H1 (cell line): ENCODE measurements around the gene EIF2S2. TPM values are rescaled to one million over a fixed set of nuclear protein-coding genes. Genes with fewer than 3 reads are reported as not detected.

Source experiments
- CTCF ChIA-PET: fragments of 300-600 bp; sonication (Branson Sonifier 250); formaldehyde crosslinking; loops from one replicate; lab custom pipeline; 2021; ENCODE audit not compliant: partially characterized antibody; lab: Charles Lee
- POLR2A ChIA-PET: fragments of 300-600 bp; sonication (Branson Sonifier 250); formaldehyde crosslinking; loops from one replicate; lab custom pipeline; 2021; ENCODE audit warnings: inconsistent platforms; ENCODE audit not compliant: partially characterized antibody; lab: Charles Lee
- DNase-seq, 2 experiments: peaks; one replicate each; pipeline versions ENCODE4 v3.0.0 to v3.0.0-alpha.2; 2010 to 2022; ENCODE audit warnings: low spot score in 2 of 2, low read depth in 1 of 2, mixed read lengths in 1 of 2
- FAIRE-seq: peaks from 2 replicates; lab custom pipeline; 2011; peaks lifted over from hg19 to GRCh38; lab: Jason Lieb, UNC
- H2AFZ ChIP-seq: 2 replicates; pipeline ENCODE4 v1.8.1; 2012; ENCODE audit warnings: low read length, inconsistent platforms
- H2AK5ac ChIP-seq: 2 replicates; pipeline ENCODE4 v1.6.1; 2013; ENCODE audit warnings: low read depth, low read length
- H2BK120ac ChIP-seq: replicated peaks from 2 replicates; pipeline ENCODE3; 2013; ENCODE audit warnings: low read depth, low read length, inconsistent platforms
- H2BK12ac ChIP-seq: 2 replicates; pipeline ENCODE4 v1.6.1; 2013; ENCODE audit warnings: low read depth, low read length
- H2BK15ac ChIP-seq: 2 replicates; pipeline ENCODE4 v1.6.1; 2013; ENCODE audit warnings: low read length
- H2BK20ac ChIP-seq: 2 replicates; pipeline ENCODE4 v1.6.1; 2013; ENCODE audit warnings: low read length
- H2BK5ac ChIP-seq: 2 replicates; pipeline ENCODE4 v1.6.1; 2013; ENCODE audit warnings: low read depth, low read length
- H3K14ac ChIP-seq: 2 replicates; pipeline ENCODE4 v1.6.1; 2013; ENCODE audit warnings: inconsistent platforms; ENCODE audit not compliant: insufficient read length
- H3K18ac ChIP-seq: 2 replicates; pipeline ENCODE4 v1.6.1; 2013; ENCODE audit warnings: low read length; ENCODE audit errors: extremely low read depth
- H3K23ac ChIP-seq: 2 replicates; pipeline ENCODE4 v1.6.1; 2013; ENCODE audit warnings: inconsistent platforms; ENCODE audit not compliant: insufficient read length
- H3K23me2 ChIP-seq: 2 replicates; pipeline ENCODE4 v1.6.1; 2013; ENCODE audit warnings: low read depth, low read length
- H3K27ac ChIP-seq: 2 replicates; pipeline ENCODE4 v1.6.1; 2011; ENCODE audit warnings: low read depth, low read length, inconsistent platforms
- H3K27me3 ChIP-seq, 4 experiments: replicated peaks in 1 of 4; 1 replicate in 1 of 4; 2 replicates in 3 of 4; pipeline versions ENCODE4 v1.6.1 to v1.8.1; 2011 to 2013; ENCODE audit warnings: low read length in 3 of 4, mild to moderate bottlenecking in 3 of 4, inconsistent platforms in 2 of 4, mixed read lengths in 2 of 4, moderate library complexity in 1 of 4; ENCODE audit not compliant: control insufficient read depth in 3 of 4, insufficient read depth in 3 of 4; ENCODE audit errors: extremely low read depth in 1 of 4
- H3K36me3 ChIP-seq, 4 experiments: 2 replicates each; pipeline versions ENCODE4 v1.6.1 to v1.8.1; 2011 to 2013; ENCODE audit warnings: mild to moderate bottlenecking in 4 of 4, low read length in 3 of 4, moderate library complexity in 2 of 4, control low read depth in 1 of 4, inconsistent platforms in 1 of 4; ENCODE audit not compliant: insufficient read depth in 4 of 4, control insufficient read depth in 2 of 4
- H3K4ac ChIP-seq: replicated peaks from 2 replicates; pipeline ENCODE3; 2013; ENCODE audit warnings: low read length, low read depth, mixed read lengths, inconsistent platforms; ENCODE audit not compliant: insufficient read length
- H3K4me1 ChIP-seq, 4 experiments: replicated peaks in 1 of 4; 1 replicate in 1 of 4; 2 replicates in 3 of 4; pipeline versions ENCODE4 v1.6.1 to v1.8.1; 2011 to 2013; ENCODE audit warnings: low read length in 3 of 4, inconsistent platforms in 2 of 4, mixed read lengths in 1 of 4; ENCODE audit not compliant: insufficient read depth in 4 of 4, control insufficient read depth in 3 of 4
- H3K4me2 ChIP-seq, 2 experiments: 2 replicates each; pipeline versions ENCODE4 v1.6.1 to v1.8.1; 2011 to 2013; ENCODE audit warnings: low read depth in 2 of 2, low read length in 2 of 2, control low read depth in 1 of 2, inconsistent platforms in 1 of 2, mild to moderate bottlenecking in 1 of 2; ENCODE audit not compliant: insufficient read depth in 1 of 2
- H3K4me3 ChIP-seq, 4 experiments: fragments of 200-600, 300-600 bp in 1 of 4; sonication (generic), shearing (Covaris generic), sonication (Bioruptor Twin) in 1 of 4; 2 replicates each; pipeline versions ENCODE4 v1.5.1 to v1.8.1; 2011 to 2016; ENCODE audit warnings: low read length in 4 of 4, low read depth in 3 of 4, control low read depth in 2 of 4, inconsistent platforms in 2 of 4, mild to moderate bottlenecking in 2 of 4, mixed read lengths in 1 of 4, moderate library complexity in 1 of 4; ENCODE audit not compliant: insufficient read depth in 2 of 4; ENCODE audit errors: extremely low read depth in 1 of 4
- H3K56ac ChIP-seq: replicated peaks from 2 replicates; pipeline ENCODE3; 2013; ENCODE audit warnings: low read depth, mild to moderate bottlenecking, mixed read lengths, low read length, inconsistent platforms; ENCODE audit not compliant: insufficient read length
- H3K79me1 ChIP-seq: 2 replicates; pipeline ENCODE4 v1.6.1; 2013; ENCODE audit warnings: low read depth, low read length, control low read depth
- H3K79me2 ChIP-seq, 2 experiments: 2 replicates each; pipeline versions ENCODE4 v1.6.1 to v1.8.1; 2012 to 2013; ENCODE audit warnings: low read length in 2 of 2, mild to moderate bottlenecking in 2 of 2, inconsistent platforms in 1 of 2; ENCODE audit not compliant: insufficient read depth in 2 of 2, control insufficient read depth in 1 of 2
- H3K9ac ChIP-seq, 4 experiments: replicated peaks in 1 of 4; 1 replicate in 1 of 4; 2 replicates in 3 of 4; pipeline versions ENCODE4 v1.6.1 to v1.8.1; 2011 to 2013; ENCODE audit warnings: low read depth in 3 of 4, low read length in 3 of 4, control low read depth in 2 of 4, mild to moderate bottlenecking in 2 of 4, moderate library complexity in 2 of 4, inconsistent platforms in 1 of 4; ENCODE audit errors: extremely low read depth in 1 of 4
- H3K9me3 ChIP-seq, 2 experiments: 2 replicates each; pipeline versions ENCODE4 v1.6.1 to v1.8.1; 2012 to 2013; ENCODE audit warnings: mild to moderate bottlenecking in 2 of 2, moderate library complexity in 2 of 2, control low read depth in 1 of 2, inconsistent platforms in 1 of 2, low read depth in 1 of 2, low read length in 1 of 2, mixed read lengths in 1 of 2; ENCODE audit not compliant: insufficient read depth in 2 of 2
- H4K20me1 ChIP-seq, 2 experiments: replicated peaks in 1 of 2; 2 replicates each; pipeline versions ENCODE3 to v1.8.1; 2011 to 2013; ENCODE audit warnings: inconsistent platforms in 2 of 2, low read length in 2 of 2, mild to moderate bottlenecking in 1 of 2; ENCODE audit not compliant: insufficient read depth in 2 of 2, control insufficient read depth in 1 of 2
- H4K5ac ChIP-seq: 2 replicates; pipeline ENCODE4 v1.6.1; 2013; ENCODE audit warnings: low read length, low read depth, mixed read lengths, inconsistent platforms; ENCODE audit not compliant: insufficient read length
- H4K8ac ChIP-seq: 2 replicates; pipeline ENCODE4 v1.8.0; 2013; ENCODE audit warnings: mild to moderate bottlenecking, moderate library complexity, low read length, inconsistent platforms; ENCODE audit not compliant: insufficient read depth; ENCODE audit errors: extremely low read depth
- H4K91ac ChIP-seq: replicated peaks from 2 replicates; pipeline ENCODE3; 2013; ENCODE audit warnings: low read length, mixed read lengths, inconsistent platforms; ENCODE audit not compliant: insufficient read length
- HDAC6 ChIP-seq: IDR thresholded peaks from one replicate; pipeline ENCODE4 v1.7.1; 2012; ENCODE audit warnings: low read depth, mild to moderate bottlenecking, inconsistent platforms, low read length, moderate library complexity
- KDM5A ChIP-seq: fragments of 200-600 bp; IDR thresholded peaks from 2 replicates; pipeline ENCODE4 v1.7.1; 2012; ENCODE audit warnings: mild to moderate bottlenecking, low read length, inconsistent platforms, mixed read lengths
- POLR2AphosphoS5 ChIP-seq: IDR thresholded peaks from 2 replicates; pipeline ENCODE4 v1.6.1; 2011; ENCODE audit warnings: low read depth, low read length
- SAP30 ChIP-seq: fragments of 300-600 bp; sonication (generic); IDR thresholded peaks from 2 replicates; pipeline ENCODE4 v1.7.1; 2012; ENCODE audit warnings: low read length, moderate library complexity, mild to moderate bottlenecking, inconsistent platforms; ENCODE audit not compliant: insufficient read depth, insufficient replicate concordance
- SP1 ChIP-seq: IDR thresholded peaks from 2 replicates; pipeline ENCODE4 v1.6.1; 2011; ENCODE audit warnings: low read depth, low read length
- USF2 ChIP-seq: IDR thresholded peaks from 2 replicates; pipeline ENCODE4 v1.6.1; 2011; ENCODE audit warnings: low read length, improper control_type of control experiment
- WGBS, 2 experiments: shearing (Covaris generic) in 1 of 2; methylation state at CpG; one replicate each; pipeline versions ENCODE4 v1.1.6 to v1.1.7; 2013 to 2015; ENCODE audit warnings: low lambda C conversion rate in 2 of 2, mixed read lengths in 2 of 2, inconsistent platforms in 1 of 2, low coverage in 1 of 2, missing lambda C conversion rate in 1 of 2; ENCODE audit not compliant: insufficient replicate concordance in 2 of 2, insufficient coverage in 1 of 2, insufficient read length in 1 of 2; ENCODE audit errors: extremely low coverage in 1 of 2, missing lambda C conversion rate in 1 of 2; 5-methylcytosine and 5-hydroxymethylcytosine counted together
- polyA plus RNA-seq, 7 experiments: library from polyadenylated mRNA; depleted of rRNA in 3 of 7; stranded (reverse) in 5 of 7; unstranded in 2 of 7; fragments of >200 nt in 5 of 7; fragments of 200-250 nt in 2 of 7; gene quantifications; 1 replicate in 5 of 7; 2 replicates in 1 of 7; 4 replicates in 1 of 7; pipeline versions ENCODE4 v1.2.1 to v1.2.3, GENCODE V29; 2011 to 2013; ENCODE audit warnings: missing spikeins in 2 of 7, mixed read lengths in 2 of 7
- total RNA-seq: library from RNA; stranded (reverse); fragmentation: NEBNext Ultra II Directional; extraction: Animal tissue kit (Norgen Biotek cat#: 25700); gene quantifications from 2 replicates; pipeline ENCODE4 v1.2.1, GENCODE V29; 2021

The EIF2S2 gene
- total and polyA plus RNA-seq, 2 of the 8 experiments (the other 6 are each of a cell fraction or from before 2014, with no cell fraction given), result 59.5 to 142 TPM

- Histone ChIP-seq H3K14ac (no peak overlapping the region), H4K91ac (no peak overlapping the region), H3K9me3 (peaks cover 0 to 10% of the 10 kb centered on the region in 2 experiments; a peak in 1 of 4 replicates), H2BK12ac (no peak overlapping the region), H3K79me1 (no peaks in the 10 kb centered on the region), H3K23me2 (no peaks in the 10 kb centered on the region), H2BK20ac (no peak overlapping the region), H4K8ac (no peak overlapping the region), H4K20me1 (no peaks in the 10 kb centered on the region), H3K4me2 (no peak overlapping the region), H3K27ac (no peak overlapping the region), H3K56ac (no peak overlapping the region), H3K18ac (no peak overlapping the region), H3K9ac (no peak overlapping the region), H2BK15ac (no peak overlapping the region), H2AK5ac (no peak overlapping the region), H2BK5ac (no peak overlapping the region), H3K23ac (no peak overlapping the region), H3K79me2 (no peaks in the 10 kb centered on the region), H2AFZ (no peak overlapping the region), H3K4me3 (no peak overlapping the region), H3K4ac (no peak overlapping the region), H3K36me3 (no peaks in the 10 kb centered on the region; a peak in 1 of 8 replicates), H2BK120ac (no peak overlapping the region), H4K5ac (no peak overlapping the region), H3K4me1 (no peaks in the 10 kb centered on the region), H3K27me3 (no peaks in the 10 kb centered on the region; a peak in 1 of 7 replicates)
- TF ChIP-seq POLR2AphosphoS5 (no peak), USF2 (no peak), HDAC6 (no peak), KDM5A (no peak), SP1 (no peak), SAP30 (no peak)
- no peak for FAIRE-seq
- ChIA-PET POLR2A (interaction anchor here (3.1 kb wide), 1 partner anchor 16 kb away, joined by 9 read pairs; the partner anchor contains the start of gene EIF2S2), CTCF (interaction anchor here (2.3 kb wide), 1 partner anchor 10 kb away, joined by 7 read pairs; no protein-coding TSS in a partner anchor)
- DNase-seq, result no peak
- WGBS, 2 experiments, result 80% methylated on average over 10 of the region's 10 CpGs; no CpG with 5 or more reads in 1 of the 2 experiments
These were observed 15.7 kb upstream of the EIF2S2 start for GRCh38 chr20:34127792-34128191.
